K562 (cell line): ENCODE results near the gene TMPO. TPM values are rescaled to one million over a fixed set of nuclear protein-coding genes. Genes with fewer than 3 reads are reported as not detected.

Experiments
- BCOR ChIP-seq: fragments of 450-650 bp; IDR thresholded peaks from 2 replicates; pipeline ENCODE4 v1.6.1; 2016
- BDP1 ChIP-seq: IDR thresholded peaks from 3 replicates; pipeline ENCODE4 v1.6.1; 2011; ENCODE audit not compliant: insufficient read length, insufficient read depth
- CHD4 ChIP-seq: fragments of 200-600 bp; sonication (generic); IDR thresholded peaks from 3 replicates; pipeline ENCODE4 v1.6.1; 2012; ENCODE audit warnings: low read depth, mild to moderate bottlenecking, mixed read lengths, low read length, inconsistent platforms; ENCODE audit not compliant: insufficient read depth, insufficient replicate concordance, poor library complexity, severe bottlenecking
- DPF2 ChIP-seq: fragments of 450-650 bp; IDR thresholded peaks from 2 replicates; pipeline ENCODE4 v1.6.1; 2016
- HCFC1 ChIP-seq: IDR thresholded peaks from 2 replicates; pipeline ENCODE4 v1.6.1; 2012; ENCODE audit warnings: low read depth, low read length, improper control_type of control experiment
- JUND ChIP-seq, 2 experiments: IDR thresholded peaks; 2 replicates in 1 of 2; 3 replicates in 1 of 2; pipeline ENCODE4 v1.6.1; 2011; ENCODE audit warnings: borderline replicate concordance in 2 of 2, low read depth in 2 of 2, low read length in 2 of 2, improper control_type of control experiment in 1 of 2, missing biosample characterization in 1 of 2, missing genetic modification characterization in 1 of 2, missing genetic modification reagents in 1 of 2
- MEF2D ChIP-seq: conservative IDR thresholded peaks from 2 replicates; pipeline ENCODE4 v1.6.1; 2016; ENCODE audit warnings: low read depth, missing genetic modification characterization, missing compliant biosample characterization
- MYC ChIP-seq, 2 experiments: fragments of 250-450 bp in 1 of 2; sonication (Bioruptor Pico) in 1 of 2; IDR thresholded peaks; 2 replicates each; pipeline versions ENCODE4 v1.5.1 to v1.6.1; 2012 to 2021; ENCODE audit warnings: low read depth in 2 of 2, borderline replicate concordance in 1 of 2, improper control_type of control experiment in 1 of 2, low read length in 1 of 2, mild to moderate bottlenecking in 1 of 2, moderate library complexity in 1 of 2
- RBBP5 ChIP-seq: fragments of 200-600 bp; sonication (generic); IDR thresholded peaks from 2 replicates; pipeline ENCODE4 v1.6.1; 2012; ENCODE audit warnings: borderline replicate concordance, mild to moderate bottlenecking, low read length, control low read depth, inconsistent platforms; ENCODE audit not compliant: insufficient read depth, poor library complexity, severe bottlenecking
- SMAD4 ChIP-seq: fragments of 250-450 bp; sonication (Bioruptor Pico); conservative IDR thresholded peaks from 2 replicates; pipeline ENCODE4 v1.8.0; 2021; ENCODE audit warnings: inconsistent platforms, mild to moderate bottlenecking, moderate library complexity
- TBL1XR1 ChIP-seq, 2 experiments: IDR thresholded peaks; 2 replicates each; pipeline ENCODE4 v1.6.1; 2012; ENCODE audit warnings: improper control_type of control experiment in 2 of 2, low read length in 2 of 2, mild to moderate bottlenecking in 1 of 2
- TCF7L2 ChIP-seq: fragments of 150-350 bp; IDR thresholded peaks from 2 replicates; pipeline ENCODE4 v1.6.1; 2016; ENCODE audit warnings: low read depth, mild to moderate bottlenecking, low read length, moderate library complexity
- TFAM ChIP-seq: fragments of 250-450 bp; sonication (Bioruptor Pico); conservative IDR thresholded peaks from 2 replicates; pipeline ENCODE4 v1.5.0; 2021; ENCODE audit warnings: mild to moderate bottlenecking, moderate library complexity
- U2AF1 ChIP-seq: fragments of 200-400 bp; formaldehyde crosslinking; optimal IDR thresholded peaks from 2 replicates; pipeline ENCODE3; 2017; ENCODE audit warnings: mild to moderate bottlenecking, low read depth, low read length, moderate library complexity
- ZNF3 ChIP-seq: fragments of 250-450 bp; sonication (Bioruptor Pico); IDR thresholded peaks from 2 replicates; pipeline ENCODE4 v1.5.0; 2021; ENCODE audit warnings: mild to moderate bottlenecking, moderate library complexity
- ZNF431 ChIP-seq: sonication (generic); formaldehyde crosslinking; IDR thresholded peaks from 2 replicates; pipeline ENCODE4 v1.8.0; 2022; ENCODE audit warnings: mild to moderate bottlenecking, missing genetic modification reagents
- polyA plus RNA-seq, 8 experiments: library from polyadenylated mRNA; depleted of rRNA in 4 of 8; stranded (reverse) in 5 of 8; unstranded in 3 of 8; fragments of >200 nt; fragmentation: Nextera tagmentation in 2 of 8; fragmentation: Illumina TruSeq in 1 of 8; extraction: Ambion mirVana in 2 of 8; extraction: Trizol in 1 of 8; gene quantifications; 2 replicates each; pipeline versions ENCODE4 v1.2.1 to v1.2.3, GENCODE V29; 2011 to 2014; ENCODE audit warnings: inconsistent platforms in 1 of 8, missing spikeins in 1 of 8
- total RNA-seq, 7 experiments: library from RNA; depleted of rRNA in 6 of 7; stranded (reverse); fragments of >200 nt in 6 of 7; fragmentation: Illumina TruSeq in 2 of 7; extraction: Trizol in 2 of 7; gene quantifications; 2 replicates each; pipeline versions ENCODE4 v1.2.1 to v1.2.3, GENCODE V29; 2011 to 2021; ENCODE audit warnings: low replicate concordance in 1 of 7
- TF ChIP-seq, protein P1 (sequence below), 3 experiments: fragments of 200-800 bp in 1 of 3; sonication (Bioruptor generic) in 1 of 3; sonication (generic) in 1 of 3; formaldehyde crosslinking in 1 of 3; IDR thresholded peaks; 2 replicates each; pipeline versions ENCODE4 v1.6.1 to v1.8.0; 2016 to 2022; ENCODE audit warnings: mild to moderate bottlenecking in 2 of 3, missing compliant biosample characterization in 2 of 3, missing genetic modification characterization in 2 of 3, missing genetic modification reagents in 1 of 3
- TF ChIP-seq, protein P2 (sequence below): sonication (generic); formaldehyde crosslinking; IDR thresholded peaks from 2 replicates; pipeline ENCODE4 v1.8.0; 2022; ENCODE audit warnings: mild to moderate bottlenecking, missing genetic modification reagents
- TF ChIP-seq, protein P3 (sequence below): fragments of 200-800 bp; sonication (Bioruptor generic); IDR thresholded peaks from 2 replicates; pipeline ENCODE4 v1.6.1; 2017; ENCODE audit warnings: missing genetic modification characterization, missing compliant biosample characterization
- TF ChIP-seq, protein P4 (sequence below): fragments of 450-650 bp; IDR thresholded peaks from 2 replicates; pipeline ENCODE4 v1.6.1; 2016; ENCODE audit warnings: mild to moderate bottlenecking

Gene TMPO
- total and polyA plus RNA-seq, 9 of the 15 experiments (the other 6 are each of a cell fraction or from before 2014, with no cell fraction given) = 62.1 to 263 (median 182) TPM

DNA sequence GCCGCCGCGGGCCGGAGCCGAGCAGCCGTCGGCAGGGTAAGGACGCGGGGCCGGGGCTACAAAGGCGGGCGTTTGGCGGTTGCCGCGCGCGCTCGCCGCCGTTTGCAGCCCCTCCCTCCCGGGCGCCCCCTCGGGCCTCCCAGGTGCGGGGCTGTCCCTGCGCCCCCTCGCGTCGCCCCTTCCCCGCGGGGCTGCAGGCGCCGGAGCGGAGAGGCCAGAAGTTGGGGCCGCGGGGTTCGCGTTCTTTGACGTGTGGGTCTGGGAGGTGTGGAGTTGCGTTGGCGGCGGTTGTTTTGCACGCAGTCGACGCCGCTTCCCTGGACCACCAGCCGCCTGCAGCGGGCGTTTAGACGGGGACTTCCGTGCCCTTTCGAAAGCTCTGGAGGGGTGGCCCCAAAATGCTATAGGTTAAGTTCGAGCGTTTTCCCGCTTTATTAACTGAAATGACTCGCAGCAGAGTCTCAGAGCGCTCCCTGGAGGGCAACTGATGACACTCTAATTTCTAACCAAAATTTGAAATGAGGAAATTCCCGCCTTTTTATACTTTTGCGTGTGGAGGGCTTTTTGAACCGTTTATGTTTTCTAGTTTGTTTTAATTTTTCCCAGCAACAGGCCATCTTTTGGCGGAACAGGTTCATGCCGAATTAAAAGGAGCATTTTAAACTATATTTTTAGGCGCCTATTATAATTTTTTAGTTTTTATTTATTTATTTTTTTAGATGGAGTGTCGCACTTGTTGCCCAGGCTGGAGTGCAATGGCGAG is 902 bp downstream of the TMPO start (continued):
- TF ChIP-seq, protein P1, sequence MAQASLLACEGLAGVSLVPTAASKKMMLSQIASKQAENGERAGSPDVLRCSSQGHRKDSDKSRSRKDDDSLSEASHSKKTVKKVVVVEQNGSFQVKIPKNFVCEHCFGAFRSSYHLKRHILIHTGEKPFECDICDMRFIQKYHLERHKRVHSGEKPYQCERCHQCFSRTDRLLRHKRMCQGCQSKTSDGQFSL (CRISPR knock-in tag; IDR thresholded peaks at IDR 0.05) = no peak
- TF ChIP-seq, protein P1 (tag; IDR thresholded peaks at IDR 0.05) = peak in 1 of 2 experiments; percentile 45; a peak in 1 of 4 replicates
- no peak for TF ChIP-seq MEF2D (tag)
- peak; percentile 78 for TF ChIP-seq ZNF431 (CRISPR knock-in tag)
- TF ChIP-seq U2AF1 = peak; percentile 52
- TF ChIP-seq SMAD4 (CRISPR knock-in tag) = peak; percentile 20
- no peak for TF ChIP-seq HCFC1
- no peak for TF ChIP-seq DPF2
- no peak for TF ChIP-seq BDP1
- no peak for TF ChIP-seq TFAM
- TF ChIP-seq MYC (IDR thresholded peaks at IDR 0.05; ENCODE audit: low read depth, low read length) = peak; percentile 81
- 0 out of 2 replicates have a peak, but pooled peaks have one; percentile 61 for TF ChIP-seq MYC (CRISPR knock-in tag; IDR thresholded peaks at IDR 0.05; ENCODE audit: borderline replicate concordance, low read depth)
- TF ChIP-seq TCF7L2 = no peak
- TF ChIP-seq RBBP5 = no peak
- TF ChIP-seq JUND (IDR thresholded peaks at IDR 0.05; ENCODE audit: borderline replicate concordance, low read depth, low read length) = peak; percentile 56
- no peak for TF ChIP-seq JUND (tag; IDR thresholded peaks at IDR 0.05; ENCODE audit: borderline replicate concordance, low read depth, low read length)
- TF ChIP-seq, protein P2, sequence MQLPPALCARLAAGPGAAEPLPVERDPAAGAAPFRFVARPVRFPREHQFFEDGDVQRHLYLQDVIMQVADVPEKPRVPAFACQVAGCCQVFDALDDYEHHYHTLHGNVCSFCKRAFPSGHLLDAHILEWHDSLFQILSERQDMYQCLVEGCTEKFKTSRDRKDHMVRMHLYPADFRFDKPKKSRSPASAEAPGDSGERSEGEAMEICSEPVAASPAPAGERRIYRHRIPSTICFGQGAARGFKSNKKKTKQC (CRISPR knock-in tag) = no peak; the same call in 1 of the 2 replicates
- TF ChIP-seq, protein P3, sequence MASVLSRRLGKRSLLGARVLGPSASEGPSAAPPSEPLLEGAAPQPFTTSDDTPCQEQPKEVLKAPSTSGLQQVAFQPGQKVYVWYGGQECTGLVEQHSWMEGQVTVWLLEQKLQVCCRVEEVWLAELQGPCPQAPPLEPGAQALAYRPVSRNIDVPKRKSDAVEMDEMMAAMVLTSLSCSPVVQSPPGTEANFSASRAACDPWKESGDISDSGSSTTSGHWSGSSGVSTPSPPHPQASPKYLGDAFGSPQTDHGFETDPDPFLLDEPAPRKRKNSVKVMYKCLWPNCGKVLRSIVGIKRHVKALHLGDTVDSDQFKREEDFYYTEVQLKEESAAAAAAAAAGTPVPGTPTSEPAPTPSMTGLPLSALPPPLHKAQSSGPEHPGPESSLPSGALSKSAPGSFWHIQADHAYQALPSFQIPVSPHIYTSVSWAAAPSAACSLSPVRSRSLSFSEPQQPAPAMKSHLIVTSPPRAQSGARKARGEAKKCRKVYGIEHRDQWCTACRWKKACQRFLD (CRISPR knock-in tag) = peak; percentile 75
- TF ChIP-seq CHD4 = no peak
- TF ChIP-seq BCOR = no peak
- 0 out of 4 replicates have a peak, but pooled peaks of 1 of the 2 experiments have one; percentile 46 for TF ChIP-seq TBL1XR1 (IDR thresholded peaks at IDR 0.05; ENCODE audit: low read length in 2 of 2)
- TF ChIP-seq, protein P4, sequence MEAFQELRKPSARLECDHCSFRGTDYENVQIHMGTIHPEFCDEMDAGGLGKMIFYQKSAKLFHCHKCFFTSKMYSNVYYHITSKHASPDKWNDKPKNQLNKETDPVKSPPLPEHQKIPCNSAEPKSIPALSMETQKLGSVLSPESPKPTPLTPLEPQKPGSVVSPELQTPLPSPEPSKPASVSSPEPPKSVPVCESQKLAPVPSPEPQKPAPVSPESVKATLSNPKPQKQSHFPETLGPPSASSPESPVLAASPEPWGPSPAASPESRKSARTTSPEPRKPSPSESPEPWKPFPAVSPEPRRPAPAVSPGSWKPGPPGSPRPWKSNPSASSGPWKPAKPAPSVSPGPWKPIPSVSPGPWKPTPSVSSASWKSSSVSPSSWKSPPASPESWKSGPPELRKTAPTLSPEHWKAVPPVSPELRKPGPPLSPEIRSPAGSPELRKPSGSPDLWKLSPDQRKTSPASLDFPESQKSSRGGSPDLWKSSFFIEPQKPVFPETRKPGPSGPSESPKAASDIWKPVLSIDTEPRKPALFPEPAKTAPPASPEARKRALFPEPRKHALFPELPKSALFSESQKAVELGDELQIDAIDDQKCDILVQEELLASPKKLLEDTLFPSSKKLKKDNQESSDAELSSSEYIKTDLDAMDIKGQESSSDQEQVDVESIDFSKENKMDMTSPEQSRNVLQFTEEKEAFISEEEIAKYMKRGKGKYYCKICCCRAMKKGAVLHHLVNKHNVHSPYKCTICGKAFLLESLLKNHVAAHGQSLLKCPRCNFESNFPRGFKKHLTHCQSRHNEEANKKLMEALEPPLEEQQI = peak; percentile 89
- TF ChIP-seq ZNF3 = no peak
